T-helper 1 cell (primary cell): ENCODE measurements around the gene MAPKBP1.
A peak's percentile ranks its signal among the peaks of the same experiment; 100 is the strongest.

Experiments used
- DNase-seq, 5 donors: peaks; one replicate each; pipeline ENCODE4 v3.0.0-alpha.2; 2012 to 2020

MAPKBP1 gene

GRCh38 chr15:41827880-41828806 is 53.9 kb downstream of the MAPKBP1 start, which contains the start of gene JMJD7:
JMJD7 (plus strand) TSS chr15:41828092; CDS start chr15:41828125, 33 bp downstream.
- peak; percentile 87 to 96 (median 94) for DNase-seq

GRCh38 chr15:41828807-41829141 is 54.5 kb downstream of the MAPKBP1 start:
- no peak for DNase-seq

GRCh38 chr15:41829959-41830646 is 55.8 kb downstream of the MAPKBP1 start:
- no peak for DNase-seq

GRCh38 chr15:41831291-41831690 is 57.0 kb downstream of the MAPKBP1 start:
- peak in 2 of 5 donors; percentile 22 to 77 for DNase-seq

GRCh38 chr15:41832208-41832607 is 57.9 kb downstream of the MAPKBP1 start:
- DNase-seq = no peak

- no peak for DNase-seq
Measured at GRCh38 chr15:41832875-41833274, 58.6 kb downstream of the MAPKBP1 start.

GRCh38 chr15:41834096-41834495 is 59.8 kb downstream of the MAPKBP1 start:
- no peak for DNase-seq

GRCh38 chr15:41836073-41836472 is 61.8 kb downstream of the MAPKBP1 start:
- no peak for DNase-seq

GRCh38 chr15:41836713-41837454 is 62.6 kb downstream of the MAPKBP1 start:
- no peak for DNase-seq

GRCh38 chr15:41838400-41838897 is 64.2 kb downstream of the MAPKBP1 start, which contains the start of gene PLA2G4B:
PLA2G4B (plus strand) TSS chr15:41838847; CDS start chr15:41838914, 67 bp downstream.
- DNase-seq = no peak

- no peak for DNase-seq
Measured at GRCh38 chr15:41839781-41840491, 65.7 kb downstream of the MAPKBP1 start.

- no peak for DNase-seq
Measured at GRCh38 chr15:41840673-41841072, 66.4 kb downstream of the MAPKBP1 start.

- no peak for DNase-seq
Measured at GRCh38 chr15:41841131-41841530, 66.8 kb downstream of the MAPKBP1 start.

- DNase-seq = no peak
Measured at GRCh38 chr15:41842229-41842628, 67.9 kb downstream of the MAPKBP1 start.

- no peak for DNase-seq
Measured at GRCh38 chr15:41843571-41843970, 69.3 kb downstream of the MAPKBP1 start.

- no peak for DNase-seq
Measured at GRCh38 chr15:41844814-41845213, 70.5 kb downstream of the MAPKBP1 start.

- DNase-seq = no peak
Measured at GRCh38 chr15:41847206-41847605, 72.9 kb downstream of the MAPKBP1 start.

- DNase-seq = no peak
Measured at GRCh38 chr15:41847981-41848380, 73.7 kb downstream of the MAPKBP1 start.

- no peak for DNase-seq
Measured at GRCh38 chr15:41848631-41849030, 74.3 kb downstream of the MAPKBP1 start.

- no peak for DNase-seq
Measured at GRCh38 chr15:41849204-41849603, 74.9 kb downstream of the MAPKBP1 start.

- DNase-seq = no peak
Measured at GRCh38 chr15:41849861-41850260, 75.6 kb downstream of the MAPKBP1 start.

GRCh38 chr15:41850482-41851166 is 76.3 kb downstream of the MAPKBP1 start:
- DNase-seq = no peak
